GM06990 (cell line): ENCODE measurements around the gene PCDH12.
A peak's percentile ranks its signal among the peaks of the same experiment; 100 is the strongest.

Source experiments
- DNase-seq: peaks from one replicate; pipeline ENCODE4 v3.0.0-alpha.2; 2011; ENCODE audit not compliant: insufficient read length; ENCODE audit errors: extremely low read depth
- H3K27me3 ChIP-seq: replicated peaks from 2 replicates; pipeline ENCODE4 v1.6.0; 2011; ENCODE audit warnings: low read length; ENCODE audit not compliant: control insufficient read depth, insufficient read depth
- H3K36me3 ChIP-seq: 2 replicates; pipeline ENCODE4 v1.5.1; 2011; ENCODE audit warnings: low read length; ENCODE audit not compliant: control insufficient read depth, insufficient read depth
- H3K4me3 ChIP-seq: replicated peaks from 2 replicates; pipeline ENCODE4 v1.5.1; 2011; ENCODE audit warnings: low read depth, mild to moderate bottlenecking, control low read depth, low read length
- TF ChIP-seq, protein P1 (sequence below): IDR thresholded peaks from 2 replicates; pipeline ENCODE4 v1.5.1; 2011; ENCODE audit warnings: low read length, control low read depth, mild to moderate bottlenecking, inconsistent platforms; ENCODE audit not compliant: insufficient read depth, poor library complexity, severe bottlenecking

Gene PCDH12

DNA sequence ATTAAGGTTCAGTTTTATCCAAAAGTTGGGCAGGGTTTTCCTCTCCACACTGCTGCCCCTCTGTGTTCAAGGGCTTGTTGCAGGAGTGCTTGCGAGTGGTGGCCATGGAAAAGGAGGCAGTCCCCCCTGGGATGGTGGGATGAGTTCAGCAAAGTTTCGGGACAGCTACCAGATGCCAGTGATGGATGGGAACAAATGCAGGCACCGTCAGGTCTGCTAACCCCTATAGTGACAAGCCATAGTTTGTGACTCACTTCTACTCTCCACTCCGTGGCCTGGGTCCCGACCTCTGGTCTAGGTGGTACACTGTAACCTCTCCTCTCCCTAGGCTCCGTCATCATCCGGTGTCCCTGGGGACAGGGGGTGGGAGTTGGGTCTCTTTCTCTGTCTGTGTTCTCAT, 7.1 kb upstream of the PCDH12 start:
- H3K27me3 ChIP-seq = no peaks in the 10 kb centered on the region
- no peaks in the 10 kb centered on the region for H3K36me3 ChIP-seq
- no peak overlapping the region for H3K4me3 ChIP-seq
- TF ChIP-seq, protein P1, sequence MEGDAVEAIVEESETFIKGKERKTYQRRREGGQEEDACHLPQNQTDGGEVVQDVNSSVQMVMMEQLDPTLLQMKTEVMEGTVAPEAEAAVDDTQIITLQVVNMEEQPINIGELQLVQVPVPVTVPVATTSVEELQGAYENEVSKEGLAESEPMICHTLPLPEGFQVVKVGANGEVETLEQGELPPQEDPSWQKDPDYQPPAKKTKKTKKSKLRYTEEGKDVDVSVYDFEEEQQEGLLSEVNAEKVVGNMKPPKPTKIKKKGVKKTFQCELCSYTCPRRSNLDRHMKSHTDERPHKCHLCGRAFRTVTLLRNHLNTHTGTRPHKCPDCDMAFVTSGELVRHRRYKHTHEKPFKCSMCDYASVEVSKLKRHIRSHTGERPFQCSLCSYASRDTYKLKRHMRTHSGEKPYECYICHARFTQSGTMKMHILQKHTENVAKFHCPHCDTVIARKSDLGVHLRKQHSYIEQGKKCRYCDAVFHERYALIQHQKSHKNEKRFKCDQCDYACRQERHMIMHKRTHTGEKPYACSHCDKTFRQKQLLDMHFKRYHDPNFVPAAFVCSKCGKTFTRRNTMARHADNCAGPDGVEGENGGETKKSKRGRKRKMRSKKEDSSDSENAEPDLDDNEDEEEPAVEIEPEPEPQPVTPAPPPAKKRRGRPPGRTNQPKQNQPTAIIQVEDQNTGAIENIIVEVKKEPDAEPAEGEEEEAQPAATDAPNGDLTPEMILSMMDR = no peak
- no peak for DNase-seq

DNA sequence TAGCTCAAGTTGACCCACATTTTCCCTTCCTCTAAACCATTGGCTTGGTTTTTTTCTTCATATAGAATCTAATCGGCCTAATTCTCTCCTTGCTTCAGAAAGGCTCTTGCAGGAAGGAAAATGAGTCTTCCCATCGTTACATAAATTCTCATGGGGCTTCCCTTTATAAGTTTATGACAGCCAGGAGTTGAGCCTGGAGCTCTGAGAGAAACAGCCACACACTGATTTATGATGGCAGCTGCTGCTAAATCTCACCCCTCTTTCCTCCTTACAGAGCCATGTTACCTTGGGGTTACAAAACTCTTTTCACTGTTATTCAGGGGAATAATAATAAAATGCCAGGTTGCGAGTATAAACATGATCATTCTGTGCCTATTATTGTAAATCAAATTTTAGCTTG, 5.7 kb upstream of the PCDH12 start:
- H3K36me3 ChIP-seq = no peaks in the 10 kb centered on the region
- no peak overlapping the region for H3K4me3 ChIP-seq
- TF ChIP-seq, protein P1 = no peak
- H3K27me3 ChIP-seq = no peaks in the 10 kb centered on the region
- DNase-seq = no peak

DNA sequence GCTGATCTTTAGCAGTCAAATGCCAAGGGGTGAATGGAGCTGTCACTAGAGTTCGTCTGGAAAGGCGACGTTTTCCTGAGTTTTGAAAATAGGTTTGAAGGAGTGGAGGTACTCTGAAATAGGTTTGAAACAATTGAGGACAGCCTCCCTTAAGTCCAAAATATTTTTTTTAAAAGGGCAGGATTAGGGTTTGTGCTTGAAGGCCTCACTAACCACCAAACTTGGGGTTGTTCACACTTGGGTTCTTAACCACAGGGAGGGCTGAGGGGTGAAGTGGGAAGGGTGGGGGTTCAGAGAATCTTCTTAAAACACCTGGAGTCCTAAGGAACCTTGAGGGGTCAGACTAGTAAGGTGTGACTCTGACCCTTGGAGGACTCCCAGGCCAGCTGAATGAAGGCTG, 3.5 kb upstream of the PCDH12 start:
- no peak for DNase-seq
- H3K36me3 ChIP-seq = no peaks in the 10 kb centered on the region
- H3K27me3 ChIP-seq = no peaks in the 10 kb centered on the region
- H3K4me3 ChIP-seq = no peak overlapping the region
- TF ChIP-seq, protein P1 = no peak

DNA sequence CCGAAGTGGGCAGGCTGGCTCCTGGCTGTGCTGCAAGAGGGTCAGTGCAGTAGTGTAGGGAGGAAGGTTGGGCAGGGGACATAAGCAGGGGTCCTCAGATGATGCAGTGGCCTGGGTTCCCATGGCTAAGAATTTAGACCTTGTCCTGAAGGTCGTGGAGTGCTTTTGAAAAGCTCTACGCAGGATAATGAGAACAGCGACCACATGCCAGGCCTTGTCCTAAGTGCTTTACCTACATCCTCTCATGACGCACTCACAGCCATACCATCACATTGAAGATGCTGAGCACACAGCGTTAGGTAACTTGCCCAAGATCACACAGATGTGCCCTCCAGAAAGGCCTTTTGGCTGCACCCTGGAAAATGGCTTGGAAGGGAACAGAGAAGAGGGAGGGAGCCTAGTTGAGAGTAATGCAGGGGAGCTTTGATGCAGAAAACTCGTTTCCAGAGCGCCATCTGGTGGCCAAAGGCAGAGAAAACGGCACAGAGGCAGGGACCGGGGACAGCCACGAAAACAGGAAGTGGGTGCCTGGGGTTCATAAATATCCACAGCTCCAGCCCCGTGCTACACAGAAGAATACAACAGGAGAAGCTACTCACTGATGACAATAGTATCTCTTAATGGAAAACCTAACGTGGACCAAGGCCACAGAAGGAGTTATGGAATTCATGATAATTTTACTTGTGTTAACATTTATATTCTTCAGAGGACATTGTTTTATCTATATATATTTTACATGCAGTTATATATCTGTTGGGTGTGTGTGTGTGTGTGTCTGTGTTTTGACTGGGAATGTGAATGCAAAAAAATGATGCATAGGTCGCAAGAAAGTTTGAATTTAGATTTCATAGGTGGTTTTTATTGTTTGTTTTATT, 2.7 kb upstream of the PCDH12 start:
- DNase-seq = peak; percentile 71

DNA sequence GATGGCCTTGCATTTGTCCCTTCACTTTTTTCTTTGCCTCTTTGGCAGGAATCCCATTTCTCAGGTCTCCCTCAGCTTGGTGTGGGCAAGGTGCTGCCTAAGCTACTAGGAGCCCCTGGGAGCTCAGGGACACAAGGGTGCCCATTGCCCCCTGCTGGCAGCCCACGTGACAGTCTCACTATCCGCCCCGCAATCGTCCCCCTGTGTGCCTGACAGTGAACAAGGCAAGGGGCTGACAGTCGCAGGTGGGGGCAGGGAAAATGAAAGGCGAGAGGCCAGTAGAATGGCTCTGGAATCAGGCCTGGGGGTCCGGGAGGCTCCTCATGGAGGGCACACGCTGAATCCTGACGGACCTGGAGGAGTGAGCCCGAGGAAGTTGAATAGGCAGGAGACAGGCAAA, 2.0 kb upstream of the PCDH12 start:
- Histone ChIP-seq H3K36me3 (no peaks in the 10 kb centered on the region), H3K27me3 (no peaks in the 10 kb centered on the region), H3K4me3 (no peak overlapping the region)
- TF ChIP-seq, protein P1 = peak; percentile 53
- DNase-seq = no peak

More for the DNA sequence above, 2.7 kb upstream of the PCDH12 start:
- H3K4me3 ChIP-seq = no peak overlapping the region
- H3K36me3 ChIP-seq = no peaks in the 10 kb centered on the region
- no peaks in the 10 kb centered on the region for H3K27me3 ChIP-seq
- TF ChIP-seq, protein P1 = peak; percentile 86
